Activated effector memory CD4-positive, alpha-beta T cell treated with anti-CD3 and anti-CD28 coated beads, Interleukin-2, amount 50 U/mL, for 16 hours (primary cell): ENCODE data around the gene CARMIL1.
"Not testable (repeated sequence)": the region's sequence is repeated elsewhere in the genome, so short reads cannot be mapped to it uniquely, and the experiment has no call there.

Source experiments
- DNase-seq: peaks from one replicate; pipeline ENCODE4 v3.0.0-alpha.2; 2020

The CARMIL1 gene

DNA sequence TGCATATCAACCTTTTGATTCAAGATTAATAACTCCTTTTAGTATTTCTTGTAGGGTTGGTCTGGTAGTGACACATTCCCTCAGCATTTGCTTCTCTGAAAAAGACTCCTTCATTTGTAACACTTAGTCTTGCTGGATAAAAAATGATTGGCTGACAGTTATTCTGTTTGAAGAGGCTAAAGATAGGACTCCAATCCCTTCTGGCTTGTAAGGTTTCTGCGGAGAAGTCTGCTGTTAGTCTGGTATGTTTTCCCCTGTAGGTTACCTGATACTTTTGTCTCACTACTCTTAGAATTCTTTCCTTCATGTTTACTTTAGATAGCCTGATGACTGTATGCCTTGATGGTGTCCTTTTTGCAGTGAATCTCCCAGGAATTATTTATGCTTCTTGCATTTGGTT, 96.0 kb downstream of the CARMIL1 start:
- DNase-seq: no peak

GRCh38 chr6:25377664-25378063, 98.5 kb downstream of the CARMIL1 start:
- no peak for DNase-seq

- DNase-seq: no peak
Measured at GRCh38 chr6:25381077-25381476, 101.9 kb downstream of the CARMIL1 start.

DNA sequence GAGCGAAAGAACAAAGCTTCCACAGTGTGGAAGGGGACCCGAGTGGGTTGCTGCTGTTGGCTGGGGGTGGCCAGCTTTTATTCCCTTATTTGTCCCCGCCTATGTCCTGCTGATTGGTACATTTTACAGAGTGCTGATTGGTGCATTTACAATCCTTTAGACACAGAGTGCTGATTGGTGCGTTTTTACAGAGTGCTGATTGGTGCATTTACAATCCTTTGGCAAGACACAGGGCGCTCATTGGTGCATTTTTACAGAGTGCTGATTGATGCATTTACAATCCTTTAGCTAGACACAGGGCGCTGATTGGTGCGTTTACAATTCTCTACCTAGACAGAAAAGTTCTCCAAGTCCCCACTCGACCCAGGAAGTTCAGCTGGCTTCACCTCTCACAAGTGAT, 103.3 kb downstream of the CARMIL1 start:
- not testable (repeated sequence) for DNase-seq

GRCh38 chr6:25384234-25384633, 105.1 kb downstream of the CARMIL1 start:
- DNase-seq: no peak

DNA sequence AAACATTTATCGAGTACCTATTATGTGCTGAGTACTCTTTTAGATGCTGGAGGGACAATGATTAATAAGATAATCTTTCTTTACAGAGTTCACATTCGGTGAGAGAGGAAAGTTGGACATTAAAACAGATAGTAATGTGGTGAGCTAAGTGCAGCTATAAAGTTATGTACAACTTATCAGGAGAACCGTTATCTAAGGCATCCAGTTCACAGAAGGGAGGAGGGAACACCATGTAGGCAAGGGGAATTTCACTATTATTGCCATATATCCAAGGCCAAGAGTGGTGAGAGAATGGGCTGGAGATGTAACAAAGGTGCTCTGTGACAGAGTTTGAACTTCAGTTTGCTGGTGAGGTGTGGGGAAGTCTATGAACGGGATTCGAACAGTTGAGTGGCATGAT, 105.8 kb downstream of the CARMIL1 start:
- DNase-seq: no peak

GRCh38 chr6:25387483-25387882, 108.3 kb downstream of the CARMIL1 start:
- no peak for DNase-seq

- DNase-seq: no peak
Measured at GRCh38 chr6:25387911-25388310, 108.7 kb downstream of the CARMIL1 start.

- no peak for DNase-seq
Measured at GRCh38 chr6:25388776-25389175, 109.6 kb downstream of the CARMIL1 start.

DNA sequence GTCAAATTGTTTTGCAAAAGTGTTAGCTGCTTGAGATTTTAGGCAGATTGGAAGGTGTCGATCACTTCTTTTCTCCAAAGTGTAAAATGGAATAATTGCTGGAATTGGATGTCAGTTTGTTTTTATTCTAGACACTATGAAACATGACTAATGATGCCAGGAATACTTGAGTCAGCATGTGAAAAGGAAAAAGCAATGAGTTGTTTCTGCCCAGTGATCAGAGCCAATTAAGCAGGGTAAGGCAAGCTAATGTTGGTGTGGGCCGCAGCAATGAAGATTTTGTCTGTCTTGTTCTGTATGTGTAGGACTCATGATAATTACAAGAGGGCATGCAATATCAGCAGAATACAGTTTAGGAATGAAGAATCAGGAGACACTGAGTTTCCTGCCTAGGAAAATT, 110.3 kb downstream of the CARMIL1 start:
- no peak for DNase-seq

DNA sequence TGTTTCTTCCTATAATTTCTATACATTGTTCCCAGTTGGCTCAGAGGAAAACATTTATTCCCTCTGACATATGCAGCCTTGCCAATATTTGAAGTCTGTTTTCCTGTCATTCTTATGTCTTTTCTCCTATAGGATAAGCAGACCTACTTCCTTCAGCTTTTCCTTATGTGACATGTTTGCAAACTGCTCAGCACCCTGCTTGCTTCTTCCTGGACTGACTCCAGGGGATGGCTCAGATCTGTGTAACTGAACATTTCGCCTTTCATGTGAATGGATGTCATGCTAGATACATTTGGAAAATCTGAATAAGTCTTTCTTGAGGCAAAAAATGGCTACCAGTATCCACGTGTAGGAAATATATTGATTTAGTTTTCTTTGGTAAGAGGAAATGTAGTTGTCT, 113.2 kb downstream of the CARMIL1 start:
- no peak for DNase-seq

- no peak for DNase-seq
Measured at GRCh38 chr6:25395731-25396130, 116.6 kb downstream of the CARMIL1 start.

GRCh38 chr6:25397406-25397805, 118.2 kb downstream of the CARMIL1 start:
- no peak for DNase-seq

GRCh38 chr6:25399885-25400284, 120.7 kb downstream of the CARMIL1 start:
- no peak for DNase-seq

DNA sequence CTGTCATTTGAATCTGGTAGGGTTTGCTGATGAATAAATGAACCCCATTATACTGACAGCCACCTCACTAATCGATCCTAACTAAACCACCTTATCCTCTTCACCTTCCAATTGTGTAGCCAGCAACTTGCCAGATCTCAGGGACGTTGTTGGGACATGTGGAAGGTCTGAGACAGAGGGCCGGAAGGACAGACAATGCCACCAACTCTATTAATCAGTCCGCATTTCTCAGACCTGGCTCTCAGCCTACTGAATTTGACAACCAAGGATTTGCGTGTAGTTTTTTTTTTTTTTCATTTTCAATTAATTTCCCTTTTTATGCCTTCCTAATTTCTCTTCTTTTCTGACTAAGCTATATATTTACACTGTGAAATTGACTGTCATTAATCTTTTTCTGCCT, 122.5 kb downstream of the CARMIL1 start:
- DNase-seq: no peak

DNA sequence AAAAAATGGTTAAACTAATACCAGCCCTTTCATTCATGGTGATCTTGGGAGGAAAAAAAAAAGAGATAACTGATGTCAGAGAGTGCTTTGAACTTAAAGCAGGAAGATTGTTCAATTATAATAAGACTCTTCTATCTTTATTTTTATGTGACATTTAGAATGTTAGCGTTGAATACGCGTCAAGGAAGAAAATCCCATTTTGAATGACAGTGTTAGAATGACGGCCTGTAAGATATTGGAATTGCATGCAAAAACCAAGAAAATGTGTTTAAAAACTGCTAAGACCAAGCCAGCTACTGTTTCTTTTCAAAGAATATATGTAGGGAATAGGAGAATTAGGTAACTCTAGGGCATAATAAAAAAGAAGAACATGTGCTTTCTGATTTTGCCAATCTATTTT, 123.0 kb downstream of the CARMIL1 start:
- no peak for DNase-seq

- no peak for DNase-seq
Measured at GRCh38 chr6:25403150-25403549, 124.0 kb downstream of the CARMIL1 start.

GRCh38 chr6:25404091-25404490, 124.9 kb downstream of the CARMIL1 start:
- DNase-seq: no peak

GRCh38 chr6:25404693-25405169, 125.6 kb downstream of the CARMIL1 start:
- peak; percentile 76 for DNase-seq

GRCh38 chr6:25405442-25405841, 126.3 kb downstream of the CARMIL1 start:
- DNase-seq: no peak

- DNase-seq: no peak
Measured at GRCh38 chr6:25407431-25407830, 128.3 kb downstream of the CARMIL1 start.

DNA sequence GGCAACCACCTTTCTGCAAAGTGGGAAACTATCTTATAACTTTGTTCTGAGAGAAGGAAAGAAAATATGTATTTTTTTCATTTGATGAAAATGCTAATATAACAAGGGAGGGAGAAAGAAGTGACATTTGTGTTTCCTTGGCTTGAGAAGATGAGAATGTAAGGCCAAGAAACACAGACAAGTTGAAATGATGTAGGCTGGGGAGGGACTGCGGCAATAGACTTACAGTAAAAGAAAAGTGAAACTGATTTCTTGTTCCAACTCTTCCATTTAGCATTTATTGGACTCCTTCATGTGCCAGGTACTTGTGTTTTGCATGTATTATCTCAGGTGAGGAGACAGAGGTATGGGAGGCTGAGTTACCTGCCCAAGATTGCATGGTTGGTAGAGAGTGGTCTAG, 130.9 kb downstream of the CARMIL1 start:
- DNase-seq: no peak

GRCh38 chr6:25411316-25411950, 132.3 kb downstream of the CARMIL1 start:
- DNase-seq: no peak

DNA sequence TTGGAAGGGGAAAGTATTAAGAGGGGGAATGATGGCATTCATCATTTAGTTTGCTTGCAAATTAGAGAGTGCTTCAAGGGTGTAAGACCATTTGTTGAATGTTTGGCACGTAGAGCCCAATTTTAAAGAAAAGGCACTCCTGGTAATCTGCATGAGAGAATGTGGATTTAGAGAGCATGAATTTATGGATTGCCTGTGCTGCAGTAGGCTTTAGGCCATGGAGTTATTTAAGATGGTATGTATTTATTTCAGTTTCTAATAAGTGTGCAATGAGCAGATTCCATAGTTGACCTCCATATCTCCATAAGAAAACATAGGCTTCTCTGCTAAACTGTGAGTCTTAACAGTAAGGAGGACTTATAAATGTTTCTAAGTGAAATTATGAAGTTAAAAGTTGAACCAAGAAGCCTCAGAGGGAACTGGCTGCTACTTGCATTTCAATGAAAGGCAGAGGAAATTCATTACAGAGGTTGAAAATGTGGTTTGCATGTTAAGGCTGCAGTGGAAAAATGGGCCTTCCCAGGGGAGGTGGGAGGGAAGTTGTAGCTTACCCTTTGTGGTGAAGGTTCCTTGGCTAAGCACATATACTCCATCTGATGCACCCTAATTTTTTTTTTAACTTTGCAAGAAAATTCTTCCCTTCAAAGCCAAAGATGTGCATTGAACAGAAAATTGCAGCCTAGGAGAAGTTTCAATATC, 134.2 kb downstream of the CARMIL1 start:
- no peak for DNase-seq

DNA sequence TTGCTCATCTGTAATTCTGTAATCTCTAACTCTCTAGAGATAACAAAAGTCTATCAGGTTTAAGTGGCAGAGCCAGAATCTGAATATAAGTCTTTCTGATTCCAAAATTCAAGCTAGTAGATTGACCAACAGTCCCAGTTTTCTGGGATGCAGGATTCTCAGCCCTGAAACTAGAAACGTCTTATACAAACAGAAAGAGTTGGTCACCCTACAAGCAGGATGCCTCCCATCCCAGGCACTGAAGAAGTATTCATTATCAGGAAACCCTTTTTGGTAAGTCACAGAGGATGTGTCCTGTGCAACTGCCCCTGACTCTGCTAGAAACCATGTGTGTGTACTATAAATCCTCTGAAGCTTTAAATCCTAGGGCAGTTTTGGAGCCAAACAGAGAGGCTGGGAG, 135.0 kb downstream of the CARMIL1 start:
- DNase-seq: no peak
